ENCODE measurements around the gene ETV6.

DNA sequence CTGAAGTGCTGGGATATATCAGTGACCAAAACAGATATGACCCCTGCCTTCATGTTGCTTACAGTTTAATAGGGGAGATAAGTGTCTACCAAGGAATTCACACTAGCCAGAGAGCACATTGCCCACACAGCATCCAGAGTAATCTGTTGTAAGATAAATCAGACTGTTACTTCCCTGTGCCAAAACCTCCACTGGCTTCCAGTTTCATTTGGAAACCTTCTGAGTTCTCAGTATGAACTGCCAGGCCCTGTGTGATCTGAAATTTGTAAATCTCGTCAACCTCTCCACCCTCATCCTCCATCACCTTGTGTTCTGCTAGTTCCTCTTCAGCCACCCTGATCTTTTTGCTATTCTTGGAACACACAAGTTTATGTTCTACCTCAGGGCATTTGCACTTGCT lies 154.7 kb downstream of the ETV6 start:
- TF ChIP-seq, protein P1, sequence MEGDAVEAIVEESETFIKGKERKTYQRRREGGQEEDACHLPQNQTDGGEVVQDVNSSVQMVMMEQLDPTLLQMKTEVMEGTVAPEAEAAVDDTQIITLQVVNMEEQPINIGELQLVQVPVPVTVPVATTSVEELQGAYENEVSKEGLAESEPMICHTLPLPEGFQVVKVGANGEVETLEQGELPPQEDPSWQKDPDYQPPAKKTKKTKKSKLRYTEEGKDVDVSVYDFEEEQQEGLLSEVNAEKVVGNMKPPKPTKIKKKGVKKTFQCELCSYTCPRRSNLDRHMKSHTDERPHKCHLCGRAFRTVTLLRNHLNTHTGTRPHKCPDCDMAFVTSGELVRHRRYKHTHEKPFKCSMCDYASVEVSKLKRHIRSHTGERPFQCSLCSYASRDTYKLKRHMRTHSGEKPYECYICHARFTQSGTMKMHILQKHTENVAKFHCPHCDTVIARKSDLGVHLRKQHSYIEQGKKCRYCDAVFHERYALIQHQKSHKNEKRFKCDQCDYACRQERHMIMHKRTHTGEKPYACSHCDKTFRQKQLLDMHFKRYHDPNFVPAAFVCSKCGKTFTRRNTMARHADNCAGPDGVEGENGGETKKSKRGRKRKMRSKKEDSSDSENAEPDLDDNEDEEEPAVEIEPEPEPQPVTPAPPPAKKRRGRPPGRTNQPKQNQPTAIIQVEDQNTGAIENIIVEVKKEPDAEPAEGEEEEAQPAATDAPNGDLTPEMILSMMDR (IDR thresholded peaks at IDR 0.05) = no peak
- no peak for TF ChIP-seq POLR2A (IDR thresholded peaks at IDR 0.05)

All from testis (tissue), 2 donors.